GM13976 (cell line): ENCODE data around the gene GALNT18.

ENCODE experiments used
- DNase-seq: peaks from one replicate; pipeline ENCODE4 v3.0.0; 2012; ENCODE audit warnings: low spot score
- CTCF ChIP-seq: IDR thresholded peaks from 2 replicates; pipeline ENCODE4 v1.5.1; 2012; ENCODE audit warnings: borderline replicate concordance, mild to moderate bottlenecking; ENCODE audit not compliant: insufficient read depth; ENCODE audit errors: extremely low read depth, missing control alignments, control extremely low read depth
- in situ Hi-C: fragments of 300-500 bp; cut with MboI; formaldehyde crosslinking; loops from one replicate; pipeline ENCODE4 v1.12.0; 2022; ENCODE audit warnings: low sequenced_read_pairs, mixed read lengths, inconsistent platforms; ENCODE audit not compliant: unreplicated experiment

The GALNT18 gene

GRCh38 chr11:11446564-11446963, 175.2 kb downstream of the GALNT18 start:
- in situ Hi-C loops = no loop called here
- TF ChIP-seq CTCF = no peak
- DNase-seq = no peak

- no peak for TF ChIP-seq CTCF
- DNase-seq = no peak
- in situ Hi-C loops = no loop called here
Measured at GRCh38 chr11:11445441-11446185, 176.2 kb downstream of the GALNT18 start.

- in situ Hi-C loops = no loop called here
- DNase-seq = no peak
- no peak for TF ChIP-seq CTCF
Measured at GRCh38 chr11:11444804-11445131, 177.0 kb downstream of the GALNT18 start.

- in situ Hi-C loops = no loop called here
- DNase-seq = no peak
- TF ChIP-seq CTCF = no peak
Measured at GRCh38 chr11:11444027-11444803, 177.6 kb downstream of the GALNT18 start.

GRCh38 chr11:11442791-11443190, 179.0 kb downstream of the GALNT18 start:
- TF ChIP-seq CTCF = no peak
- DNase-seq = no peak
- in situ Hi-C loops = no loop called here

GRCh38 chr11:11441516-11441915, 180.3 kb downstream of the GALNT18 start:
- in situ Hi-C loops = no loop called here
- no peak for DNase-seq
- no peak for TF ChIP-seq CTCF
